HEK293T (cell line): ENCODE results near the gene PRAMEF13.
"Not testable (repeated sequence)": the region's sequence is repeated elsewhere in the genome, so short reads cannot be mapped to it uniquely, and the experiment has no call there.

ENCODE experiments used
- CTCF ChIA-PET: fragments of 350-600 bp; formaldehyde crosslinking; extraction: SDS; loops from one replicate; lab custom pipeline; 2021; ENCODE audit warnings: antibody characterized with exemption, inconsistent platforms; lab: Yijun Ruan, JAX
- POLR2A ChIA-PET: fragments of 350-600 bp; formaldehyde crosslinking; extraction: SDS; loops from one replicate; lab custom pipeline; 2020; ENCODE audit warnings: antibody characterized with exemption, inconsistent platforms; lab: Yijun Ruan, JAX
- DNase-seq: peaks from one replicate; pipeline ENCODE4 v3.0.0; 2012; ENCODE audit warnings: mixed read lengths; ENCODE audit errors: extremely low spot score
- BHLHE40 ChIP-seq: fragments of 450-650 bp; IDR thresholded peaks from 2 replicates; pipeline ENCODE4 v1.6.1; 2016; ENCODE audit warnings: mild to moderate bottlenecking, moderate library complexity, borderline replicate concordance
- CTBP1 ChIP-seq: fragments of 450-650 bp; IDR thresholded peaks from 2 replicates; pipeline ENCODE4 v1.6.1; 2016; ENCODE audit warnings: borderline replicate concordance
- ELF4 ChIP-seq: fragments of 450-650 bp; IDR thresholded peaks from 2 replicates; pipeline ENCODE4 v1.6.1; 2017; ENCODE audit warnings: antibody characterized with exemption
- FOXM1 ChIP-seq: fragments of 450-650 bp; IDR thresholded peaks from 2 replicates; pipeline ENCODE4 v1.6.1; 2017; ENCODE audit warnings: mild to moderate bottlenecking, borderline replicate concordance
- L3MBTL2 ChIP-seq: fragments of 450-650 bp; conservative IDR thresholded peaks from 2 replicates; pipeline ENCODE4 v1.6.1; 2016; ENCODE audit warnings: mild to moderate bottlenecking
- LEF1 ChIP-seq: fragments of 450-650 bp; IDR thresholded peaks from 2 replicates; pipeline ENCODE4 v1.6.1; 2017; ENCODE audit warnings: mild to moderate bottlenecking, borderline replicate concordance
- PKNOX1 ChIP-seq: fragments of 450-650 bp; IDR thresholded peaks from 2 replicates; pipeline ENCODE4 v1.6.1; 2016
- TARDBP ChIP-seq: fragments of 450-650 bp; IDR thresholded peaks from 2 replicates; pipeline ENCODE4 v1.6.1; 2016

The PRAMEF13 gene

GRCh38 chr1:13224480-13225060 is 23.4 kb upstream of the PRAMEF13 start:
- DNase-seq = no peak
- CTCF ChIA-PET = interaction anchor here (0.6 kb wide), 1 partner anchor 472 kb away, joined by 3 read pairs; no protein-coding TSS in a partner anchor
- POLR2A ChIA-PET = no interaction called here
- TF ChIP-seq L3MBTL2 (no peak), PKNOX1 (no peak), FOXM1 (no peak), TARDBP (no peak), ELF4 (no peak), BHLHE40 (no peak), LEF1 (no peak), CTBP1 (no peak)

GRCh38 chr1:13222788-13223187 is 21.6 kb upstream of the PRAMEF13 start:
- CTCF ChIA-PET, DNase-seq, POLR2A ChIA-PET: not testable (repeated sequence)

GRCh38 chr1:13219203-13219602 is 18.0 kb upstream of the PRAMEF13 start:
- CTCF ChIA-PET, DNase-seq, POLR2A ChIA-PET: not testable (repeated sequence)

GRCh38 chr1:13216619-13217018 is 15.4 kb upstream of the PRAMEF13 start:
- DNase-seq, CTCF ChIA-PET, POLR2A ChIA-PET: not testable (repeated sequence)

- CTCF ChIA-PET, DNase-seq, POLR2A ChIA-PET: not testable (repeated sequence)
Measured at GRCh38 chr1:13208712-13209111, 7.5 kb upstream of the PRAMEF13 start.

- POLR2A ChIA-PET, CTCF ChIA-PET, DNase-seq: not testable (repeated sequence)
Measured at GRCh38 chr1:13171548-13171947, 29.7 kb downstream of the PRAMEF13 start, which contains the start of gene PRAMEF9. Gene PRAMEF9, plus strand, starts transcription at chr1:13171848. Its CDS starts 3,433 bp downstream, at chr1:13175281.

GRCh38 chr1:13165531-13165930 is 35.7 kb downstream of the PRAMEF13 start, which contains the start of gene HNRNPCL4:
Gene HNRNPCL4, minus strand, starts transcription at chr1:13165631. Its CDS starts 164 bp downstream, at chr1:13165467.
- DNase-seq, CTCF ChIA-PET, POLR2A ChIA-PET: not testable (repeated sequence)

- CTCF ChIA-PET, POLR2A ChIA-PET, DNase-seq: not testable (repeated sequence)
Measured at GRCh38 chr1:13155909-13156308, 45.3 kb downstream of the PRAMEF13 start, which contains the start of gene PRAMEF26. Gene PRAMEF26, minus strand, starts transcription at chr1:13156009. Its CDS starts 2,914 bp downstream, at chr1:13153095.
